Stimulated activated CD8-positive, alpha-beta memory T cell treated with anti-CD3 and anti-CD28 coated beads, Interleukin-15, amount 100 ng/mL, for 24 hours (primary cell): ENCODE measurements around the gene NUDT8.

Experiments
- DNase-seq: peaks from one replicate; pipeline ENCODE4 v3.0.0-alpha.2; 2020; ENCODE audit warnings: low read depth

NUDT8 gene, protein sequence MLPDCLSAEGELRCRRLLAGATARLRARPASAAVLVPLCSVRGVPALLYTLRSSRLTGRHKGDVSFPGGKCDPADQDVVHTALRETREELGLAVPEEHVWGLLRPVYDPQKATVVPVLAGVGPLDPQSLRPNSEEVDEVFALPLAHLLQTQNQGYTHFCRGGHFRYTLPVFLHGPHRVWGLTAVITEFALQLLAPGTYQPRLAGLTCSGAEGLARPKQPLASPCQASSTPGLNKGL

GRCh38 chr11:67629386-67630227 lies at the start of gene NUDT8:
TSS of gene NUDT8 (minus strand) at chr11:67629937. CDS start at chr11:67629911, 26 bp downstream.
- peak; percentile 75 for DNase-seq

DNA sequence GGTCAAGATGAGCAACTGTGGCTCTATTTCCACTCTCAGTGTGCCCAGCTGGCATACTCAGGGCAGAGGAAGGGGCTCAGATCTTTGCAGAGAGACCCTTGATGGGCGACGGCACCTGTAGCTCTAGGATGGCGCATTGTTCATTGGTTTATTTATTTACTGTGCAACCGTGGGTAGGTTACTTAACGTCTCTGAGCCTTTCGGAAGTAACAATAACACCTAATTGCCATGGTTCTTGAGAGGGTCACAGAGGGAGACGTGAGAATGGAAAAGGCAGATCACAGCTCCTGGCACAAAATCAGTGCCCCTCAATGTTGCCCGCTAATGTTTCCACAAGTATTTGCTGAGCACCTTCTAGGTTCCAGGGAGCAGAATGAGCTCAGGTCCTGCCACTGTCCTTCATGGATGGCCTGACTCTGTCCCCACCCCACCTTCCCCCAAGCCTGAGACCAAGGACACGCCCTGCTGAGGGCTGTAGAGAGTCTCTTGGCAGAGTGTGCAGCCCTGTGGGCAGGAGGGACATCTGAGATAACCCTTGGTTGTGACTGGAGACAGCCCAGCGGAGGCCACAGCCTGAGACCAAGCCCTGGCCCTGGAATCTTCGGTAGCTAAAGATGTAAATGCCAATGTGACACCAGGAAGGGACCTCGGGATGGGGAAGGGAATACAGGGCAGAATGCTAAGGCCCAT lies 45.5 kb upstream of the NUDT8 start:
- DNase-seq: no peak

DNA sequence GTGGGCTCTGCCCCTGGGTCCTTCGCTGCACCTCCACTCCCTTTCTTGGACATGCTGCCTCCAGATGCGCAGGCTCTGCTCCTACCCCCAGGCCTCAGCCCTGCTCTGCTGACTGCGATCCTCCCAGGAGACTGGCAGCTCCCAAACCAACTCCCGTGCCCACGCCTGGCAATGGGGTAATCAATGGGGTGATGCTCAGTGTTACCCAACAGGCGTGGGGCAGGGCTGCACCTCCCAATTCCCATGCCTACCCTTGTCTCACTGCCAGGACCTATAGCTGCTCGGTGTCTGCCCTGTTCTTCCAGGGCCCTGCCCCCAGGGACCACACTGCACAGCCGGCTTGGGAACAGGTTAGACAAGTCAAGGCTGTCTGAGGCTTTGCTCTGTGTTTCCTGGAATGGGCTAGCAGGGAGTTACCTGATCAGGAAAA lies 44.7 kb upstream of the NUDT8 start, which contains the start of gene ALDH3B2:
Gene ALDH3B2 (minus strand): TSS at position 182 of the 430 bp plus-strand sequence. CDS start 7,688 bp downstream, outside the sequence.
- DNase-seq: no peak

- no peak for DNase-seq
Observed at GRCh38 chr11:67673902-67674301, 44.2 kb upstream of the NUDT8 start.

DNA sequence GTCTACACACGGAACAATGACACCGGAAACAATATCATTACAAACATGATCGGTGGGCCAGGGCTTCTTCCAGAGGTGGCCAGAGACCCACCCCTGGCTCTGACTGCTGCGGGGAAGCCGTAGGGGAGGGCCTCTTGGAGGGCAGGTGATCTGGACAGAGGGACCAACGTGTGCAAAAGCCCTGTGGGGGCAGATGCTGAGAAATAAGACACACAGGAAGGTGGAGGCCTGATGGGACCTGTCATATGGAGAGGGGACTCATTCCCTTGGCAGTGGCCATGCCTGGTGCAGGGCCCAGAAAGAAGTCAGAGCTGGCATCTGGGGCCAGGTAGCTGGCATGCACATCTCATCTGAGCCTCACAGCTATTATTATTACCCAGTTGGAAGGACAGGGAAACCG lies 43.6 kb upstream of the NUDT8 start:
- DNase-seq: no peak

- no peak for DNase-seq
Observed at GRCh38 chr11:67671211-67671520, 41.4 kb upstream of the NUDT8 start.

GRCh38 chr11:67670316-67671210 lies 40.8 kb upstream of the NUDT8 start:
- DNase-seq: no peak

GRCh38 chr11:67668192-67668551 lies 38.4 kb upstream of the NUDT8 start:
- no peak for DNase-seq

GRCh38 chr11:67667490-67668191 lies 37.9 kb upstream of the NUDT8 start:
- DNase-seq: no peak

DNA sequence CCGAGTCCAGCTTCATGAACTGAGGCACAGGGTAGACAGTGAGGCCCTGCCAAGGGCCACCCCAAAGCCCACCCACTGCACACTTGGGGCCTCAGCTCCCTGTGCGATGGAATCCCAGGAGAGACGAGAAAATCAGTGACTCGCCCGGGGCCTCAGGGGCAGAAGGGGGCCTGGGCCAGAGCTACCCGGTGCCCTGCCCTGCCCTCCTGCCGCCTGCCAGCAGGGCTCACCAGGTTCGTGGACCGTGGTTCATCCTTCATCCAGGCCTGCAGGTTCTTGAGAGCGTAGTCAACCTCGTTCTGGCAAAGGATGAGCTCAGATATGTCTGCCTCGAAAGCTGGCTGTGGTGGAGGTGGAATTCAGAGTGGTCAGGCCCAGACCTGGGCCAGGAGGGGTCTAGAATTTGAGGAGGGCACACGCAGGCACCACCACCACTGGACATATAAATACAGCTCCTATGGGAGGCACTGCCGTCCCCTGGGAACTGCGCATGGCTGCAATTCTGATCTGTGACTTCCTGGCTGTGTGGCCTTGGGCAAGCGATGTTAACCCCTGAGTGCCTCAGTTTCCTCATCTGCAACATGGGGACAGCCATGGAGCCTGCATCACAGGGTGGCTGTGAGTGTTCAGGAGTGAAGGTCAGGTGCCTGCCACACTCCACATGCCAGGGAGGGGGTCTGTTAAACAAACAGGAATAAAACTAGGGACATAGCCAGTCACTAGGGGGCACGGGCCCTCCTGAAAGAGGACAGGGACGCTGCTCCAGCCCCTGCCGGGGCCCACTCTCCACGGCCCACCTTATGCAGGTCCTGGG lies 37.1 kb upstream of the NUDT8 start:
- DNase-seq: no peak

GRCh38 chr11:67666303-67666645 lies 36.5 kb upstream of the NUDT8 start:
- DNase-seq: no peak

GRCh38 chr11:67665541-67666302 lies 36.0 kb upstream of the NUDT8 start:
- DNase-seq: no peak

DNA sequence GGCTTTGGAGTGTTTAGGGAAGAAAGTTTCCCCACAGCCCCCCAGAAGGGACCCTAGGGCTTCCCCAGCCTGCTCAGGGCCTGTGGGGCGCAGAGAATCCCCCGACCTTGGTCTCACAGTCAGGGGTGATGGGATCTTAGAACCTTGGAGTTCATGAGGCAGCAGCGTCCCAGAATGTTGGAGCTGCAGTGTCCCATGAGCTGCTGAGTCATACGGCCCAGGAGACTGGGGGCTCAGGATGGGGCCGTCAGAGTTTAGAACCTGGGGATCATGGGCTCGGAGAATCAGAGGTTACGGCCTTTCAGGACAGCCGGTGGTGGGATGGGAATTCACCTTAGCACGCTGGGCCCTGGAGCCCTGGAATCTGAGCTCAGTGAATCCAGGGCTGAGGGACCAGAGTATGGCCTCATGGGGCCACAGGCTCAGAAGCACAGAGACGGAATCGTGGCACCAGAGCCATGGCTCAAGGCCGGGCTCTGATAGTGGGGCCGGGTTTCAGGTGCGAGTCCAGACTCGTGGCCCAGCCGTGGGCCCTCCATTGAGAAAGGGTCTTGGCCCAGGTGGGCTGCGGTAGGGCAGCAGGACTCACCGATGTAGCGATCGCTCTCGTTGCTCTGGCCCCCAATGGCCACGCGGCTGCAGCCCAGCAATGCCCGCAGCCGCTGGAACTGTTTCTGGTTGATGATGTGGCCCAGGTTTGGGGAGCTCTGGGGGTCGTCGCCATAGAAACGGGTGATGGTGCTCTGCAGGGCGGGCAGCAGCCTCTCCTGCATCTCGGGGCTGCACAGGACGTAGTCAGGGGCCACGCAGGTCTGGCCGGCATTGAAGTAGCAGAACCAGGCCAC lies 35.2 kb upstream of the NUDT8 start:
- DNase-seq: no peak

- DNase-seq: no peak
Observed at GRCh38 chr11:67664213-67664585, 34.5 kb upstream of the NUDT8 start.

GRCh38 chr11:67663532-67664212 lies 33.9 kb upstream of the NUDT8 start:
- no peak for DNase-seq

DNA sequence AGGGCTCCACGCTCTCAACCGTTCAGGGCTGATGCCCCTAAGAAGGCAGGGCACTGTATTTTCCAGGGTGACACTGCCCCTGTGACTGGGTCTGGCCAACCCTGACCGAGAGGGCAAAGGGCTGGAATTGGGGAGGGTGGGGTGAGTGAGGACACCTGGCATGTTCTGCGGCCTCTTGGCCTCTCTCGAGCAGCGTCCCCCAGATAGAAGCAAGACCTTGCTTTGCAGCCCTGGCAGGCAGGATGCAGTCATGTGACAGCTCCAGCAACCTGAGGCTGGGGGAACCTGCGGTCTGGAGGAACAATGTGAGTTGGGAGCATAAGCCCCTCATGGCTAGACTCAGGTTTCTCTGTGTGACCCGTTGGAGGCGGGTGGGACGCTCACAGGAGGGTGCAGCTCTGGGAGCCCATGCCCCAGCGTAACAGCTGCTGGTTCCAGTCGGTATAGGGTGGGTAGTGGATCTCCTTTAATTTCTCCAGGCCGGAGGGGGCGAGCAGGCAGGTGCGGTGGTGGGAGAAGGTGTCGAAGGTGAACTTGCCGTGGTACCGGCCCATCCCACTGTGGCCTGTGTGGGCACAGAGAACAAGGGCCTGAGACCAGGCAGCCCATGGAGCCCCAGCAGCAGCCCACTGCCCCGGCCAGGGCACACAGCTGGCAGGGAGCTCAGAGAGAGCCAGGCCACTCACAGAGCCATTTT lies 33.2 kb upstream of the NUDT8 start:
- DNase-seq: no peak

DNA sequence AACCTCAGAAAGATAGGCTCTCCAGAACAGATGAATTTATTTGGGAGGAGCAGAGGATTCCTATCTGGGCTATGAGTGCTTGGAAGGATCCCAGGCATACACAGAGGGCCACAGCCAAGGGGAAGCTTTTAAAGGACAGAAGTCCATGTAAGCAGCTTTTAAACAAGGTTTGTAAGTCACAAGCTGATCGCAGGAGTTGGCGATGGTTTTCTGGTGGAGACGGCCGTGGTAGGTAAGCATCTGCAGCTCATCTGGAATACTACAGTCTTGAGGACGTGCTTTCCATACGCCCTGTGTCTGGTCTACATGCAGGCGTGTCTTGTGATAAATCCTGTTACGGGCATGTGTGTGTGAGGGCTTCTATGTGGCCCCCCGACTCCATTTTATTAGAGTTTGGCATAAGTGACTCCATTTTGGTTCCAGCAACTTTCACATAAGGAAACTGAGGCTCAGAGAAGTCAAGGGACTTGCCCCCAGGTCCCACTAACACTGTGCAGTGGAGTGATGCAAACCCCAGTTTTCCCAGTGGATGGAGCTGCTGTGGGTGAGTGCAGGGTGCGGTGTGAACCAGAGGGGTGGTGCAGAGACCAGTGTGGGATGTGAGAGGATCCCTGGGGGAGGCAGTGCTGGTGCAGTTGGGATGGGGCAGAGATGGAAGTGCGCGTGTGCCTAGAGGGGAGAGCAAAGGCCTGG lies 32.6 kb upstream of the NUDT8 start:
- DNase-seq: no peak
